HG02588 (cell line): Measurements from ENCODE around the gene RFK.

Source experiments
- ATAC-seq: cut with Tn5 transposase; IDR thresholded peaks from one replicate; pipeline ENCODE4 v1.9.1; 2021; ENCODE audit warnings: mild to moderate bottlenecking, moderate library complexity; ENCODE audit not compliant: unreplicated experiment

The RFK gene

GRCh38 chr9:76336027-76336426, 58.2 kb downstream of the RFK start:
- no peak for ATAC-seq
